H9 (cell line): ENCODE measurements around the gene ZNF839. TPM values are rescaled to one million over a fixed set of nuclear protein-coding genes. Genes with fewer than 3 reads are reported as not detected.

Experiments used
- DNase-seq: peaks from one replicate; pipeline ENCODE4 v3.0.0-alpha.2; 2017
- H2AFZ ChIP-seq: one replicate; pipeline ENCODE4 v1.6.1; 2013; ENCODE audit warnings: mild to moderate bottlenecking, low read length, control low read depth, moderate library complexity
- H2AK5ac ChIP-seq: 2 replicates; pipeline ENCODE4 v1.6.1; 2013; ENCODE audit warnings: low read length, control low read depth, mixed read lengths; ENCODE audit not compliant: insufficient read length
- H2BK120ac ChIP-seq: one replicate; pipeline ENCODE4 v1.6.1; 2013; ENCODE audit warnings: low read depth, mild to moderate bottlenecking, low read length, control low read depth, inconsistent platforms; ENCODE audit not compliant: poor library complexity, severe bottlenecking
- H2BK12ac ChIP-seq: 2 replicates; pipeline ENCODE4 v1.6.1; 2013; ENCODE audit warnings: low read length, control low read depth, mixed read lengths, low read depth; ENCODE audit not compliant: insufficient read length
- H2BK15ac ChIP-seq: 2 replicates; pipeline ENCODE4 v1.6.1; 2013; ENCODE audit warnings: low read depth, low read length, control low read depth
- H2BK20ac ChIP-seq: one replicate; pipeline ENCODE4 v1.6.1; 2013; ENCODE audit warnings: low read depth, mild to moderate bottlenecking, low read length, control low read depth, inconsistent platforms; ENCODE audit not compliant: poor library complexity, severe bottlenecking
- H2BK5ac ChIP-seq: 2 replicates; pipeline ENCODE4 v1.6.1; 2013; ENCODE audit warnings: low read length, control low read depth, mixed read lengths; ENCODE audit not compliant: insufficient read length
- H3K14ac ChIP-seq: 2 replicates; pipeline ENCODE4 v1.6.1; 2013; ENCODE audit warnings: low read length, control low read depth; ENCODE audit not compliant: insufficient read depth
- H3K18ac ChIP-seq: 2 replicates; pipeline ENCODE4 v1.6.1; 2013; ENCODE audit warnings: low read depth, mild to moderate bottlenecking, mixed read lengths, low read length, control low read depth; ENCODE audit not compliant: insufficient read length
- H3K23ac ChIP-seq: 2 replicates; pipeline ENCODE4 v1.6.1; 2013; ENCODE audit warnings: low read length, control low read depth, mixed read lengths, low read depth; ENCODE audit not compliant: insufficient read length
- H3K23me2 ChIP-seq: 2 replicates; pipeline ENCODE4 v1.6.1; 2013; ENCODE audit warnings: low read depth, mild to moderate bottlenecking, mixed read lengths, low read length, control low read depth; ENCODE audit not compliant: insufficient read length, poor library complexity, severe bottlenecking
- H3K27ac ChIP-seq: 2 replicates; pipeline ENCODE4 v1.5.1; 2013; ENCODE audit warnings: low read length, control low read depth, mixed read lengths, low read depth; ENCODE audit not compliant: insufficient read length
- H3K27me3 ChIP-seq: 2 replicates; pipeline ENCODE4 v1.6.1; 2013; ENCODE audit warnings: low read length, control low read depth, inconsistent platforms; ENCODE audit not compliant: insufficient read depth
- H3K4ac ChIP-seq: 2 replicates; pipeline ENCODE4 v1.6.1; 2013; ENCODE audit warnings: low read depth, mild to moderate bottlenecking, control low read depth, inconsistent platforms, low read length, moderate library complexity
- H3K4me1 ChIP-seq: 2 replicates; pipeline ENCODE4 v1.6.1; 2013; ENCODE audit warnings: low read length, control low read depth, inconsistent platforms; ENCODE audit not compliant: insufficient read depth
- H3K4me2 ChIP-seq: 2 replicates; pipeline ENCODE4 v1.6.1; 2013; ENCODE audit warnings: low read length, control low read depth, mixed read lengths; ENCODE audit not compliant: insufficient read length, insufficient read depth
- H3K56ac ChIP-seq: 2 replicates; pipeline ENCODE4 v1.6.1; 2013; ENCODE audit warnings: low read depth, mild to moderate bottlenecking, mixed read lengths, low read length, control low read depth; ENCODE audit not compliant: insufficient read length
- H3K79me1 ChIP-seq: 2 replicates; pipeline ENCODE4 v1.6.1; 2013; ENCODE audit warnings: low read depth, mild to moderate bottlenecking, moderate library complexity, low read length, control low read depth, inconsistent platforms; ENCODE audit not compliant: insufficient read depth, poor library complexity, severe bottlenecking
- H3K79me2 ChIP-seq: 2 replicates; pipeline ENCODE4 v1.6.1; 2013; ENCODE audit warnings: low read length, control low read depth, inconsistent platforms; ENCODE audit not compliant: insufficient read depth
- H3K9ac ChIP-seq: 2 replicates; pipeline ENCODE4 v1.6.1; 2013; ENCODE audit warnings: low read length, control low read depth, mixed read lengths; ENCODE audit not compliant: insufficient read length; ENCODE audit errors: extremely low read depth
- H3K9me3 ChIP-seq: one replicate; pipeline ENCODE4 v1.6.1; 2013; ENCODE audit warnings: low read depth, low read length, inconsistent platforms; ENCODE audit not compliant: control insufficient read depth
- H3T11ph ChIP-seq: one replicate; pipeline ENCODE4 v1.6.1; 2013; ENCODE audit warnings: mild to moderate bottlenecking, low read length, control low read depth, inconsistent platforms
- H4K20me1 ChIP-seq: one replicate; pipeline ENCODE4 v1.6.1; 2013; ENCODE audit not compliant: control insufficient read depth, insufficient read length, insufficient read depth
- H4K5ac ChIP-seq: 2 replicates; pipeline ENCODE4 v1.6.1; 2013; ENCODE audit warnings: low read depth, mild to moderate bottlenecking, mixed read lengths, low read length, control low read depth; ENCODE audit not compliant: insufficient read length
- H4K8ac ChIP-seq: replicated peaks from 2 replicates; pipeline ENCODE4 v1.6.1; 2013; ENCODE audit warnings: low read length, control low read depth, mixed read lengths, low read depth; ENCODE audit not compliant: insufficient read length
- H4K91ac ChIP-seq: 2 replicates; pipeline ENCODE4 v1.6.1; 2013; ENCODE audit warnings: low read depth, mild to moderate bottlenecking, moderate library complexity, mixed read lengths, low read length, control low read depth; ENCODE audit not compliant: insufficient read length
- H3K27ac Mint-ChIP-seq, 3 experiments: 2 replicates in 2 of 3; 3 replicates in 1 of 3; pipeline ENCODE4 v1.8.0; 2020 to 2021; ENCODE audit warnings: mixed read lengths in 3 of 3, mild to moderate bottlenecking in 1 of 3, moderate library complexity in 1 of 3
- H3K27me3 Mint-ChIP-seq: 2 replicates; pipeline ENCODE4 v1.8.0; 2021; ENCODE audit warnings: low read depth, mild to moderate bottlenecking, moderate library complexity, mixed read lengths
- H3K36me3 Mint-ChIP-seq, 3 experiments: 2 replicates in 2 of 3; 3 replicates in 1 of 3; pipeline ENCODE4 v1.8.0; 2020 to 2021; ENCODE audit warnings: low read depth in 3 of 3, mixed read lengths in 3 of 3; ENCODE audit not compliant: insufficient read depth in 1 of 3
- H3K4me1 Mint-ChIP-seq, 2 experiments: 2 replicates each; pipeline ENCODE4 v1.8.0; 2020; ENCODE audit warnings: mixed read lengths in 2 of 2
- H3K4me3 Mint-ChIP-seq, 2 experiments: 2 replicates in 1 of 2; 3 replicates in 1 of 2; pipeline ENCODE4 v1.8.0; 2020 to 2021; ENCODE audit warnings: mild to moderate bottlenecking in 2 of 2, mixed read lengths in 2 of 2, moderate library complexity in 1 of 2
- H3K9me3 Mint-ChIP-seq, 2 experiments: 2 replicates in 1 of 2; 3 replicates in 1 of 2; pipeline ENCODE4 v1.8.0; 2020; ENCODE audit warnings: mild to moderate bottlenecking in 2 of 2, mixed read lengths in 2 of 2, moderate library complexity in 1 of 2
- whole genome bisulfite sequencing: extraction: QIAGEN DNeasy Blood & Tissue Kit; methylation state at CpG from one replicate; pipeline ENCODE4 v1.1.7; 2013; ENCODE audit warnings: missing lambda C conversion rate, low lambda C conversion rate, mixed read lengths; ENCODE audit not compliant: insufficient read length; ENCODE audit errors: extremely low coverage; 5-methylcytosine and 5-hydroxymethylcytosine counted together
- total RNA-seq: library from RNA; stranded (reverse); gene quantifications from 2 replicates; pipeline ENCODE4 v1.2.1, GENCODE V29; 2021
- TF ChIP-seq, protein P1 (sequence below): fragments of 200-600 bp; sonication (generic); conservative IDR thresholded peaks from 3 replicates; pipeline ENCODE4 v1.8.0; 2021; ENCODE audit warnings: antibody characterized with exemption, mild to moderate bottlenecking

Gene ZNF839
- total RNA-seq, 1 experiment from 2014 or later, result 9.4 TPM

GRCh38 chr14:102330806-102331205 lies 11.3 kb downstream of the ZNF839 start:
- no CpG with 5 or more reads among the region's 8 CpGs for WGBS
- Histone ChIP-seq H3K27ac (no peak overlapping the region), H3K4me1 (no peaks in the 10 kb centered on the region), H2BK5ac (no peak overlapping the region), H2BK15ac (no peak overlapping the region), H3K4ac (no peak overlapping the region), H2BK20ac (no peak overlapping the region), H3K56ac (no peak overlapping the region), H2BK120ac (no peak overlapping the region), H4K8ac (no peak overlapping the region), H3K27me3 (no peaks in the 10 kb centered on the region), H3K9me3 (no peaks in the 10 kb centered on the region), H3K14ac (no peak overlapping the region), H3K23ac (no peak overlapping the region), H2AFZ (no peak overlapping the region), H3K4me2 (no peak overlapping the region), H3K79me2 (no peaks in the 10 kb centered on the region), H3K9ac (no peak overlapping the region), H3T11ph (no peak overlapping the region), H3K23me2 (no peaks in the 10 kb centered on the region), H4K20me1 (no peaks in the 10 kb centered on the region), H2AK5ac (no peak overlapping the region), H3K79me1 (no peaks in the 10 kb centered on the region), H4K5ac (no peak overlapping the region), H4K91ac (no peak overlapping the region), H2BK12ac (no peak overlapping the region), H3K18ac (no peak overlapping the region)
- Mint-ChIP-seq H3K27me3 (no peaks in the 10 kb centered on the region), H3K36me3 (peaks cover 10 to 33% (median 22%) of the 10 kb centered on the region in 3 experiments), H3K4me3 (no peak overlapping the region), H3K27ac (no peak overlapping the region), H3K4me1 (no peaks in the 10 kb centered on the region), H3K9me3 (no peaks in the 10 kb centered on the region)
- no peak for DNase-seq
- TF ChIP-seq, protein P1, sequence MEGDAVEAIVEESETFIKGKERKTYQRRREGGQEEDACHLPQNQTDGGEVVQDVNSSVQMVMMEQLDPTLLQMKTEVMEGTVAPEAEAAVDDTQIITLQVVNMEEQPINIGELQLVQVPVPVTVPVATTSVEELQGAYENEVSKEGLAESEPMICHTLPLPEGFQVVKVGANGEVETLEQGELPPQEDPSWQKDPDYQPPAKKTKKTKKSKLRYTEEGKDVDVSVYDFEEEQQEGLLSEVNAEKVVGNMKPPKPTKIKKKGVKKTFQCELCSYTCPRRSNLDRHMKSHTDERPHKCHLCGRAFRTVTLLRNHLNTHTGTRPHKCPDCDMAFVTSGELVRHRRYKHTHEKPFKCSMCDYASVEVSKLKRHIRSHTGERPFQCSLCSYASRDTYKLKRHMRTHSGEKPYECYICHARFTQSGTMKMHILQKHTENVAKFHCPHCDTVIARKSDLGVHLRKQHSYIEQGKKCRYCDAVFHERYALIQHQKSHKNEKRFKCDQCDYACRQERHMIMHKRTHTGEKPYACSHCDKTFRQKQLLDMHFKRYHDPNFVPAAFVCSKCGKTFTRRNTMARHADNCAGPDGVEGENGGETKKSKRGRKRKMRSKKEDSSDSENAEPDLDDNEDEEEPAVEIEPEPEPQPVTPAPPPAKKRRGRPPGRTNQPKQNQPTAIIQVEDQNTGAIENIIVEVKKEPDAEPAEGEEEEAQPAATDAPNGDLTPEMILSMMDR, result no peak
